GM12891 (cell line): ENCODE measurements around the gene RBMS3.

Source experiments
- DNase-seq: peaks from one replicate; pipeline ENCODE4 v3.0.0; 2011; ENCODE audit warnings: low spot score; ENCODE audit not compliant: insufficient read length
- FAIRE-seq: peaks from 2 replicates; lab custom pipeline; 2011; peaks lifted over from hg19 to GRCh38; lab: Jason Lieb, UNC
- PAX5 ChIP-seq: IDR thresholded peaks from 2 replicates; pipeline ENCODE4 v1.6.1; 2011; ENCODE audit warnings: low read length, moderate library complexity, mild to moderate bottlenecking; ENCODE audit not compliant: insufficient read depth, severe bottlenecking
- POLR2A ChIP-seq: IDR thresholded peaks from 2 replicates; pipeline ENCODE4 v1.6.1; 2011; ENCODE audit warnings: low read depth, low read length, control low read depth
- POLR2AphosphoS5 ChIP-seq: IDR thresholded peaks from 2 replicates; pipeline ENCODE4 v1.6.1; 2011; ENCODE audit warnings: low read depth, low read length, control low read depth
- POU2F2 ChIP-seq: IDR thresholded peaks from 2 replicates; pipeline ENCODE4 v1.6.1; 2011; ENCODE audit warnings: low read depth, mild to moderate bottlenecking, control low read depth, low read length, moderate library complexity
- SPI1 ChIP-seq: IDR thresholded peaks from 2 replicates; pipeline ENCODE4 v1.6.1; 2011; ENCODE audit warnings: low read depth, low read length, control low read depth
- TAF1 ChIP-seq: IDR thresholded peaks from 2 replicates; pipeline ENCODE4 v1.6.1; 2011; ENCODE audit warnings: low read depth, low read length, control low read depth

RBMS3 gene

GRCh38 chr3:29307295-29307694 lies 26.4 kb downstream of the RBMS3 start:
- no peak for FAIRE-seq
- DNase-seq, result no peak
- TF ChIP-seq TAF1, result no peak
- no peak for TF ChIP-seq PAX5
- TF ChIP-seq POLR2AphosphoS5, result no peak
- no peak for TF ChIP-seq POLR2A
- no peak for TF ChIP-seq POU2F2
- no peak for TF ChIP-seq SPI1

- no peak for TF ChIP-seq POU2F2
- no peak for TF ChIP-seq SPI1
- no peak for TF ChIP-seq TAF1
- no peak for TF ChIP-seq POLR2AphosphoS5
- TF ChIP-seq POLR2A, result no peak
- no peak for TF ChIP-seq PAX5
- FAIRE-seq (no peak), DNase-seq (no peak)
These were observed 30.0 kb downstream of the RBMS3 start for GRCh38 chr3:29310865-29311264.

- no peak for DNase-seq
- TF ChIP-seq SPI1 (no peak), POLR2A (no peak), PAX5 (no peak), POLR2AphosphoS5 (no peak), TAF1 (no peak), POU2F2 (no peak)
- FAIRE-seq, result no peak
These were observed 30.9 kb downstream of the RBMS3 start for GRCh38 chr3:29311795-29312194.

GRCh38 chr3:29312395-29312794 lies 31.5 kb downstream of the RBMS3 start:
- FAIRE-seq (no peak), DNase-seq (no peak)
- TF ChIP-seq SPI1, result no peak
- no peak for TF ChIP-seq POU2F2
- TF ChIP-seq TAF1, result no peak
- no peak for TF ChIP-seq POLR2A
- TF ChIP-seq POLR2AphosphoS5, result no peak
- no peak for TF ChIP-seq PAX5

GRCh38 chr3:29312960-29313452 lies 32.1 kb downstream of the RBMS3 start:
- DNase-seq (no peak), FAIRE-seq (no peak)
- TF ChIP-seq POU2F2, result no peak
- TF ChIP-seq SPI1, result no peak
- no peak for TF ChIP-seq PAX5
- no peak for TF ChIP-seq POLR2AphosphoS5
- TF ChIP-seq TAF1, result no peak
- TF ChIP-seq POLR2A, result no peak

GRCh38 chr3:29313981-29314726 lies 33.3 kb downstream of the RBMS3 start:
- TF ChIP-seq POLR2A (no peak), TAF1 (no peak), POLR2AphosphoS5 (no peak), SPI1 (no peak), POU2F2 (no peak), PAX5 (no peak)
- FAIRE-seq (no peak), DNase-seq (no peak)

GRCh38 chr3:29314727-29315088 lies 33.8 kb downstream of the RBMS3 start:
- no peak for DNase-seq
- TF ChIP-seq TAF1 (no peak), PAX5 (no peak), POU2F2 (no peak), POLR2A (no peak)
- FAIRE-seq, result no peak

- FAIRE-seq (no peak), DNase-seq (no peak)
- TF ChIP-seq PAX5, result no peak
- TF ChIP-seq POLR2A, result no peak
- TF ChIP-seq POLR2AphosphoS5, result no peak
- no peak for TF ChIP-seq POU2F2
- no peak for TF ChIP-seq SPI1
- TF ChIP-seq TAF1, result no peak
These were observed 36.8 kb downstream of the RBMS3 start for GRCh38 chr3:29317659-29318173.

- TF ChIP-seq SPI1 (no peak), POLR2A (no peak), PAX5 (no peak), POLR2AphosphoS5 (no peak), TAF1 (no peak), POU2F2 (no peak)
- DNase-seq (no peak), FAIRE-seq (no peak)
These were observed 37.4 kb downstream of the RBMS3 start for GRCh38 chr3:29318251-29318650.

- DNase-seq (peak; percentile 1), FAIRE-seq (peak; percentile 69)
- no peak for TF ChIP-seq POLR2AphosphoS5
- no peak for TF ChIP-seq POLR2A
- peak; percentile 82 for TF ChIP-seq SPI1
- TF ChIP-seq POU2F2, result no peak
- TF ChIP-seq PAX5, result no peak
These were observed 38.4 kb downstream of the RBMS3 start for GRCh38 chr3:29319262-29319661.

GRCh38 chr3:29319798-29320197 lies 38.9 kb downstream of the RBMS3 start:
- TF ChIP-seq TAF1 (no peak), SPI1 (no peak), POLR2AphosphoS5 (no peak), POLR2A (no peak), PAX5 (no peak), POU2F2 (no peak)
- FAIRE-seq, result peak; percentile 59
- DNase-seq, result no peak
